ENCODE measurements around the gene KCTD7. TPM values are rescaled to one million over a fixed set of nuclear protein-coding genes. Genes with fewer than 3 reads are reported as not detected.

KCTD7 gene
- total and polyA plus RNA-seq, 10 of the 15 experiments (the other 5 are each of a cell fraction or from before 2014, with no cell fraction given) = 1.6 to 18.0 (median 9.4) TPM

DNA sequence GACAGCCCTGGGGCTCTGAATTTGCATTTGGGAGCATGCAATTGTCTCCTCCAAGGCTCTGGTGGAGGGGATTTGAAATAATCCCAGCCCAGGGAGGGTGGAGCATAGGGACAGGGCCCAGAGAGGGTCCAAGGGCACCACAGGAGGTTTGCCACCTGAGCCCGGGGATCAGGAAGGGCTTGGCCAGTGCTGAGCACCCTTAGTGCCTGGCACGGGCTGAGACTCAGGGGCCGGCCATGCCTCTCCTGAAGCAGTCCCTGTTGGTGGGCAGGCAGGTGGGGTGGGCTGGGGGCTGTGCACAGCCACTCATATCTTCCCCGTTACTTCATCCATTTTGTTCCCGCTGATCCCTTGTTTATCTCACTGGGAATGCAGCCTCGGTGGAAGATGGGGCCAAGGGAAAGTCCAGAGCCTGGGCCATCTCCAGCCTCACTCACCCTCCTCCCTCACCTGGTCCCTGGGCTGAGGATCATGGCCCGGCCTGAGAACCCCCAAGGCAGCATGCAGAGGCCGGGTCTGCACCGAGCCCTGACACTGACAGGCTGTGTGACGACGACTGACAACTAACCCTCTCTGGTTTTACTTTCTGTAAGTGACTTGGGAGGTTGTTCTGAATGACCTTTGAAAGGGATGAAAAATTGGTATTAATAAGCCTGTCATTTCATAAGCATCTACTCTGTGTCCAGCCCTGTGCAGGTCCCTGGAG is 38.5 kb downstream of the KCTD7 start (continued):
- no peak for TF ChIP-seq ZNF592 (IDR thresholded peaks at IDR 0.05)

GRCh38 chr7:66668112-66668511 is 39.4 kb downstream of the KCTD7 start:
- SMC1A ChIA-PET (ENCODE audit: uncharacterized antibody, unreplicated experiment) = no interaction called here
- Histone ChIP-seq H3K27me3 (replicated peaks in 1 of 2; ENCODE audit: control insufficient read depth in 2 of 2, insufficient read depth in 2 of 2, low read length in 1 of 2) (no peaks in the 10 kb centered on the region), H3K27ac (ENCODE audit: control insufficient read depth, insufficient read depth) (no peak overlapping the region), H3K9ac (ENCODE audit: control insufficient read depth, insufficient read depth, low read length) (no peak overlapping the region), H2AFZ (ENCODE audit: control insufficient read depth, low read depth, low read length) (no peak overlapping the region), H3K4me2 (ENCODE audit: control insufficient read depth, insufficient read depth) (no peak overlapping the region), H3K9me3 (replicated peaks; ENCODE audit: control insufficient read depth, insufficient read depth, low read length) (no peaks in the 10 kb centered on the region), H3K4me1 (ENCODE audit: control insufficient read depth, insufficient read depth, low read length) (no peaks in the 10 kb centered on the region), H3K79me2 (ENCODE audit: control insufficient read depth, insufficient read depth, low read length) (no peaks in the 10 kb centered on the region), H3K36me3 (ENCODE audit: control insufficient read depth in 2 of 2, insufficient read depth in 2 of 2, low read length in 1 of 2) (no peaks in the 10 kb centered on the region), H3K4me3 (no peak overlapping the region), H4K20me1 (ENCODE audit: control insufficient read depth, insufficient read depth) (no peaks in the 10 kb centered on the region)
- in situ Hi-C loops (cut with MboI) (no loop called here), intact Hi-C loops (cut with micrococcal nuclease; ENCODE audit: unreplicated experiment) (no loop called here)
- 94% methylated on average over 7 of the region's 7 CpGs for WGBS (ENCODE audit: insufficient coverage, insufficient replicate concordance, low lambda C conversion rate, missing lambda C conversion rate)
- BruUV-seq (replicated peaks) = no TSS peak
- RAD21 ChIA-PET (ENCODE audit: unreplicated experiment) = no interaction called here
- no peak for DNase-seq (ENCODE audit: low read depth, low spot score)
- no peak for ATAC-seq
- POLR2A ChIA-PET = no interaction called here
- CTCF ChIA-PET = no interaction called here
- no peak for FAIRE-seq
- no peak for TF ChIP-seq IRF3 (IDR thresholded peaks at IDR 0.05)
- TF ChIP-seq, protein P1, sequence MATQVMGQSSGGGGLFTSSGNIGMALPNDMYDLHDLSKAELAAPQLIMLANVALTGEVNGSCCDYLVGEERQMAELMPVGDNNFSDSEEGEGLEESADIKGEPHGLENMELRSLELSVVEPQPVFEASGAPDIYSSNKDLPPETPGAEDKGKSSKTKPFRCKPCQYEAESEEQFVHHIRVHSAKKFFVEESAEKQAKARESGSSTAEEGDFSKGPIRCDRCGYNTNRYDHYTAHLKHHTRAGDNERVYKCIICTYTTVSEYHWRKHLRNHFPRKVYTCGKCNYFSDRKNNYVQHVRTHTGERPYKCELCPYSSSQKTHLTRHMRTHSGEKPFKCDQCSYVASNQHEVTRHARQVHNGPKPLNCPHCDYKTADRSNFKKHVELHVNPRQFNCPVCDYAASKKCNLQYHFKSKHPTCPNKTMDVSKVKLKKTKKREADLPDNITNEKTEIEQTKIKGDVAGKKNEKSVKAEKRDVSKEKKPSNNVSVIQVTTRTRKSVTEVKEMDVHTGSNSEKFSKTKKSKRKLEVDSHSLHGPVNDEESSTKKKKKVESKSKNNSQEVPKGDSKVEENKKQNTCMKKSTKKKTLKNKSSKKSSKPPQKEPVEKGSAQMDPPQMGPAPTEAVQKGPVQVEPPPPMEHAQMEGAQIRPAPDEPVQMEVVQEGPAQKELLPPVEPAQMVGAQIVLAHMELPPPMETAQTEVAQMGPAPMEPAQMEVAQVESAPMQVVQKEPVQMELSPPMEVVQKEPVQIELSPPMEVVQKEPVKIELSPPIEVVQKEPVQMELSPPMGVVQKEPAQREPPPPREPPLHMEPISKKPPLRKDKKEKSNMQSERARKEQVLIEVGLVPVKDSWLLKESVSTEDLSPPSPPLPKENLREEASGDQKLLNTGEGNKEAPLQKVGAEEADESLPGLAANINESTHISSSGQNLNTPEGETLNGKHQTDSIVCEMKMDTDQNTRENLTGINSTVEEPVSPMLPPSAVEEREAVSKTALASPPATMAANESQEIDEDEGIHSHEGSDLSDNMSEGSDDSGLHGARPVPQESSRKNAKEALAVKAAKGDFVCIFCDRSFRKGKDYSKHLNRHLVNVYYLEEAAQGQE (IDR thresholded peaks at IDR 0.05; ENCODE audit: low read depth, low read length) = no peak
- no peak for TF ChIP-seq DPF2 (IDR thresholded peaks at IDR 0.05)
- TF ChIP-seq SMARCA5 (IDR thresholded peaks at IDR 0.05) = no peak
- TF ChIP-seq PRDM15 (CRISPR knock-in tag; IDR thresholded peaks at IDR 0.05) = no peak
- no peak for TF ChIP-seq NFIC (IDR thresholded peaks at IDR 0.05; ENCODE audit: low read depth, low read length)
- TF ChIP-seq YY1 (IDR thresholded peaks at IDR 0.05; ENCODE audit: low read depth, low read length) = no peak
- TF ChIP-seq ZNF274 (IDR thresholded peaks at IDR 0.05; ENCODE audit: insufficient read depth, insufficient read length) = no peak
- TF ChIP-seq FOXM1 (IDR thresholded peaks at IDR 0.05; ENCODE audit: low read depth, low read length) = no peak
